GM11168 (cell line): ENCODE measurements around the gene ABAT.
"Not testable (repeated sequence)": the region's sequence is repeated elsewhere in the genome, so short reads cannot be mapped to it uniquely, and the experiment has no call there.

Source experiments
- in situ Hi-C: fragments of 300-500 bp; cut with MboI; formaldehyde crosslinking; loops from one replicate; pipeline ENCODE4 v1.12.0; 2022; ENCODE audit warnings: low sequenced_read_pairs; ENCODE audit not compliant: unreplicated experiment

ABAT gene

DNA sequence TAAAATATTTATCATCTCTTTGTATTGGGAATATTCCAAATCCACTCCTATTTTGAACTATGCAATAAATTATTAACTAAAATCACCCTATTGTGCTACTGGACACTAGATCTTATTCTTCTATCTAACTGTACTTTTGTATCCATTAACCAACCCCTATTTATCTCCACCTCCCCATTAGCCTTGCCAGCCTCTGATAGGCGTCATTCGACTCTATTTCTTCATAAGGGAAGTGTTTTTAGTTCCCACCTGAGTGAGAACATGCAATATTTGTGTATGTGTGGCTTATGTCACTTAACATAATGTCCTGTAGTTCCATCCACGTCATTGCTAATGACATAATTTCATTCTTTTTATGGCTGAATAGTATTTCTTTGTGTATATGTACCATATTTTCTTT is 99.1 kb downstream of the ABAT start:
- in situ Hi-C loops, result no loop called here

DNA sequence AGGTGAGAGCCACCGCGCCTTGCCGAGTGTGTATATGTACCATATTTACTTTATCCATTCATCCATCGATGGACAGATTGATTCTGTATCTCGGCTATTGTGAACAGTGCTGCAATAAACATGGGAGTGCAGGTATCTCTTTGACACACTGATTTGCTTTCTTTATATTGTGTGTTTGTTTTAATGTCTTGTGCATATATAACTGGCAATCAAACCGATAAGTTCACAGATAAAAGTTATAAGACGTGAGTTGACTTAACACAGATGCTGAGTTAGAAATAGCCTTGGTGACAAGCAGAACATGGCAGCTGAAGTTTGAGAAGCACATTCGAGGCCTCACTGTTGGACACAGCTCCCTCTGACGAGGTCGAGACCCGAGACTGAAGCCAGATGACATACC is 99.8 kb downstream of the ABAT start:
- in situ Hi-C loops, result no loop called here

GRCh38 chr16:8775359-8775758 is 100.9 kb downstream of the ABAT start:
- in situ Hi-C loops, result no loop called here

DNA sequence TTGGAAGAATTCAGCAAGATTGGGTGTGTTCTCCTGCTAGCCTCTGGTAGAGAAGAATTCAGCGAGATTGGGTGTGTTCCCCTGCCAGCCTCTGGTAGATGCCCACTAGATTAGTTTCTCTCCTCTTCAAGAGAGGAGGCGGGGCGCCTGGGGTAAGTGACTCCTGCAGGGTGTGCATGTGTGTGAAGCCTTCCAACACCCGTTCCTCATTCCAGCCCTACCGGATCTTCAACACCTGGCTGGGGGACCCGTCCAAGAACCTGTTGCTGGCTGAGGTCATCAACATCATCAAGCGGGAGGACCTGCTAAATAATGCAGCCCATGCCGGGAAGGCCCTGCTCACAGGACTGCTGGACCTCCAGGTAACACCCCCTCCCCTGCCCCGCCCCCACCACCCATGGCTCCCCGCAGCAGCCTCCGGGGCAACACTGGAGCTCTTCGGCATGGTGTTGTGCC is 101.7 kb downstream of the ABAT start:
- in situ Hi-C loops, result no loop called here

- in situ Hi-C loops, result no loop called here
Observed at GRCh38 chr16:8777217-8777616, 102.8 kb downstream of the ABAT start.

DNA sequence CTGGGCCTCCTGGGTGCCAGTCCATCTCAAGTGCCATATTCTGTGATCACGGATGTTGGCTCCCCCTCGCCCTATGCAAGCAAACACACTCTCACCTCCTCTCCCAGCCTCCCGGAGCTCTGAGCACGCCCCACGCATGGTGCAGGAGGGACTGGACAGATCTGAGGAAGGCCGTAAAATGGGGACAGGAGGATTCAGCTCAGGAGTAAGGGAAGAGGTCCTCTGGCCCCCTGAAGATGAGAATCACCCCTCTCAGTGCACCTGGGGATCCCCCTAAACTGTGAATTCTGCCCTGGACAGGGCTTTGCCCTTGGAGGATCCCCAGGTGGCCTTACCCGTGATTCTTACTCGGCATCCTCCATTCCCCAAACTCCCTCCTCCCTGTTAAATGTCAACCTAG is 107.4 kb downstream of the ABAT start:
- in situ Hi-C loops, result no loop called here

- in situ Hi-C loops, result no loop called here
Observed at GRCh38 chr16:8782673-8783072, 108.3 kb downstream of the ABAT start.

DNA sequence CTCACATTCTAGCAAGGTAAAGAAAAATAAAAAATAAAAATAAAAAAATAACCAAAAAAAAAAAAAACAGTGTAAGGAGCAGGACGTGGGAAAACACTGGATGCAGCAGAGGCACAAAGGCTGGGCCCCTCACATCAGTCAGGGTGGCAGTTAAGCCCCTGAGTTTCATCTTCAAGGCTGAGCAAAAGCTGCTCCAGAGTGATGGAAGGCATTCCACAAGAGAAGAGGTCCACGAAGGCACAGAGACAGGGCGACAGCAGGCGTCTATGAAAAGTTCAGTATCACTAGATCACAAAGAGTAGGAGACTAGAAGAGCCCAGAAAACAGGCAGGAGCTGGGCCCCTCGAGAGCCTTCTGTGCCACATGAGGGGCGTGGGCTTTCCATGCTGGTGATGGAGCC is 111.0 kb downstream of the ABAT start:
- in situ Hi-C loops, result no loop called here

- in situ Hi-C loops, result not testable (repeated sequence)
Observed at GRCh38 chr16:8786316-8786715, 111.9 kb downstream of the ABAT start.

DNA sequence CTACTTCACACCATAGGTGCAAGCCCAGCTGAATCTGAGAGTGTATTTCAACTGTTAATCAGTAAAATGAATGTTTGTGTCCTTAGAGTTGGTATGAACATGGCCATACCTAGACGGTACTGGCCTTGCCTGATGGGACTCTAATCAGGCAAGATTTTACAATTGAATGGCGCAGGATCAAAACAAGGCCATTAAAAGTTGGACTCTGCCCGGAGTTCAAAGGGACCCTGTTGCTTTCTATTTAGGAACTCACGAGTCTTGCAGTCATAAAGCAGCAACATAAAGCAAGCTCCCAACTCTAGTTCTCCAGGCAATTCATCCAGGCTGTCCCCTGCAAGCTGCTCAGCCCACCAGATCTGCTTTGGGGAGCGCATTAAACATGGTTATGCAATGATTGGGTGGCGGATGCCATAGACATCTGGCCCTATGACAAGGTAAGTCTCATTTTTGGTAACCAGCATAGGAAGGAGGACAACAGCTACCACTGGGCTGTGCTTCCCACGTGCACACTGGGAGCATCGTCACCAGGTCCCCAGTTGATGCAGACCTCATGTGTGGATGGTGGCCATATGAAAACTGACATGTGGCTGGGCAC is 114.3 kb downstream of the ABAT start:
- in situ Hi-C loops, result no loop called here

DNA sequence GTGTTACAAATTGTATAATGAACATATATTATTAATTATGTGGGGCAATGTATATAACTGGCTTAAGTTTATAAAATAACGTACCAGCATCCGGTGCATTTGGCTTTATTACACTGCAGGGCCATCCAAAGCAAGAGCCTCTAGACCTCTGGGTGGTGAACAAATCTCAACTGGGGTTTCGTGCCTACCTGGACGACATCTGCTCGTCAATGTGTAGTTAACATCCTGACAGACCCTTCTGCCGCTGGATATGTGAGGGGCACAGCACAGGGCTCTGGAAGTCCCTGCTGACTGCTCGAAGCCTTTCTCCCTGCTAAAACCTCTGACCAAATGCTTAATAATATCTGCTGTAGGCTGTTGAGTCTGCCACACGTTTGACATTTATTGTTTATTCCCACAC is 120.7 kb downstream of the ABAT start:
- in situ Hi-C loops, result no loop called here

DNA sequence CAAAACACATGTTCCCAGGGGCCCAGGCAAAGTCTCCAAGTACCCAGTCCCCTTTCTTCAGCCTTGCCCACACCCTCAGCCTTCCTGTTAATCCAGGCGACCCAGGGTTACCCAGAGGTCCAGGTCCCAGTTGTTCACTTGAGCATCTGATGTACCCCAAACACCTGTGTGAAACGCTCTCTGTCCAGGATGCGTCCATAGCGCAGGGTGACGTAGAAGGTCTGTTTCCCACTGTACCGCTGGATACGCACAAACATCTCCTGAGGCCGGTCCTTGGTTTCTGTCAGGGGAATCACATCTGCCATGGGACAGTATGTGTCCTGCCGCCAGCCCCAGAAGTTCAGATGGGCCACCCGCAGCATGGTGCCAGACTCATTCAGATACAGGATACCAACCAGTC is 121.4 kb downstream of the ABAT start:
- in situ Hi-C loops, result no loop called here

DNA sequence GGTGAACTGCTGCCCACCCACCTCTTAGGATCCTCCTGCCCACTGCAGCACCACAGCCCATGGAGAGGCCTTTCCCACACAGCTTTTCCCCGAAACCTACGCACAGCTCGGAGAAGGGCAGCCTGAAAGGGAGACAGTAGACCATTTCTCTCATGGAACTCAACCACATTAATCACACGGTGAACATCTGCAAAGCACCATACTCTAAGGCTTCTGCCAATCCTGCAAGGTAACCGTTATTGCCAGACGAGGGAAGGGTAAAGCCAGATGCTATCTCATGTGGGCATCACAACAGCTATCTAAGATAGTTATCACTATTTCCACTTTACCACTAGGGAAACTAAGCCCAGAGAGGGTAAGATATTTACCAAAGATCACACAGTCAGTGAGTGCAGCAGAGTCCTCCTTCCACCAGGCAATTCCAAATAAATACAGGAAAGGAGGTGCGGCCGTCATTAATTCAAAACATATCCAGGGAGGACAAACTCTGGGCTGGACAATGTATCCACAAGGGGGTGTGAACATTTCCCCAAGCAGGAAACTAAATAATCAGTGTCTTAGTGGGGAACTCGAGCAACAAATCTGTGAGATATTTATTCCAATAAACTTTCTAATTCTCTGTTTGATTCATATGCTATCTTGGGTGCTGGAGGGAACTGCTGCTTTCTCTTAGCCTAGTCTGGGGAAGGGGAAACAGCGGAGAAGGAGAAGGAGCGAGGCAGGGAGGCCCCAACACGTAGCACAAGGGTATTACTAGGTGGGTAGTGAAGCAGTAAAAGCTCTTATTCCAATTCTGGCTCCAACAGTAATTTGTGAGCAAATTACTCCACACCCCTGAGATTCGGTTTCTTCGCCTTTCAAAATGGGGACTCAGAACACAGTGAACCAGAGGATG is 122.3 kb downstream of the ABAT start:
- in situ Hi-C loops, result no loop called here

DNA sequence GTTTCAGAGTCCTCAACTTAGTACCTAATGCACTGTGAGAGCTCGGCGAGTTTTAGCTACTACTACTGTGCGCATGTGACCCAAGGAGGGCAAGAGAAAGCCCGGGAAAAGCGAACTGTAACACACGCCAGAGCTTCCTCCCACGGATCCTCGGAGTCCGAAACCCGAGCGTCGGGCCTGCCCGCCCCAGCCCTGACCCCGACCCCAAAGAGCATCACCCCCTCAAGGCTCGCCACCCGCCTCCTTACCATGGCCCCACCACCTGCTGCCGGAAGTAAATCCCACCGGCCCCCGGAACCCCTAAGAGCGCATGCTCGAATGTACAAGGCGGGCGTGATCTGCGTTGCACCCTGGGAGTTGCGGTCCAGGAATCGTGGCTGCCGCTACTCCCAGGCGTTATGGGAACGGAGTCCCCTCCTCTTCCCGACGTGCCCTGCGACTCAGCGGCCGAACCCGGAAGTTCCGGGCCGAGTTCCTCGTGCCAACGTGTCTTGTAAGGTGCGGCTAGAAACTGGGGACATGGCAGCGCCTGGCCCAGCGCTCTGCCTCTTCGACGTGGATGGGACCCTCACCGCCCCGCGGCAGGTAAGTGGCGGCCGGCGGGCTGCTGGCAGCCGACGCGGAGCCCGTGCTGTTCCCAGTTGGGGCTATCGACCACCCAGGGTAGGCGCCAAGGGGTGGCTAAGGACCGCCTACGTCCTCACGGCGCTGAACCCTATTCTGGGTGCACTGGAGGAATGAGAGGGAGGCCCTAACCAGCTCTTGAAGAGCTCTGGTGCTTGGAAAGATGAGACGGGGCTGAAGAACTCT is 123.2 kb downstream of the ABAT start, which contains the start of the genes PMM2 and TMEM186:
Gene PMM2, plus strand, starts transcription at position 476 of the 810 bp plus-strand sequence. Its CDS starts 44 bp downstream, at position 520.
Gene TMEM186, minus strand, starts transcription at position 276 of the 810 bp plus-strand sequence. Its CDS starts 25 bp downstream, at position 251.
- in situ Hi-C loops, result no loop called here

DNA sequence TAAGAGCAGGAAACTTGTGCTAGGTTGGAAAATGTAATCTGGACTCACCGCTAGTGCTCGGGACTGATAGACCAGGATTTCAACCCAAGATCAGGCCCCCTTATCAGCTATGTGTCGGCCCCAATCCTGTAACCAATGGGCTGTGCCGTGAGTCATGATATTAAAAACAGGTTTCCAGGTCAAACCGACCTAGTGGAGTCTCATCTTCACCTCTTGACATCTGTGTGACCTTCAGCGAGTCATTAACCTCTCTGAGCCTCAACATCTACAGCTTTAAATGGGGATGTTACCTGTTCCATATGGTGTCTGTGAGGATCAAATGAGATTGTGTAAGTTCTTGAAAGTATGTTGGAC is 123.7 kb downstream of the ABAT start:
- in situ Hi-C loops, result no loop called here

- in situ Hi-C loops, result no loop called here
Observed at GRCh38 chr16:8798535-8799157, 124.2 kb downstream of the ABAT start.

- in situ Hi-C loops, result no loop called here
Observed at GRCh38 chr16:8801701-8802100, 127.3 kb downstream of the ABAT start.

GRCh38 chr16:8803733-8804132 is 129.3 kb downstream of the ABAT start:
- in situ Hi-C loops, result not testable (repeated sequence)

DNA sequence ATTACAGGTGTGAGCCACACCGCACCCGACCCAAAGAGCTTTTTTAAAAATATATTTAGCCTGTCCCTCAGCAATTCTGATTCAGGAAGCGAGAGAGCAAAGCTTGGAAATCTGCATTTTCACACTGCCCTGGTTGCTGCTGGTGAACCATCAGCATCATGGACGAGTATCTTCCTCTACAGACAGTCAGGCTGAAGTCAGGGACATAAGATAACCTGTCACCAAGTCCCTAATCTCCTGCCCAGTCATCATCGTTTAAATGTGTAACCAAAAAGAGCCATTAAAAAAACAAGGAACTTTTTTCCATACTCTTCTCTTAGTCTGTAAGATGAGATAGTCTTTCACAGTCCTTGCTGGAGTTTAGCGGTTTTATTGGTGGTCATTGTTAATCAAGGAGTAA is 129.9 kb downstream of the ABAT start:
- in situ Hi-C loops, result no loop called here

DNA sequence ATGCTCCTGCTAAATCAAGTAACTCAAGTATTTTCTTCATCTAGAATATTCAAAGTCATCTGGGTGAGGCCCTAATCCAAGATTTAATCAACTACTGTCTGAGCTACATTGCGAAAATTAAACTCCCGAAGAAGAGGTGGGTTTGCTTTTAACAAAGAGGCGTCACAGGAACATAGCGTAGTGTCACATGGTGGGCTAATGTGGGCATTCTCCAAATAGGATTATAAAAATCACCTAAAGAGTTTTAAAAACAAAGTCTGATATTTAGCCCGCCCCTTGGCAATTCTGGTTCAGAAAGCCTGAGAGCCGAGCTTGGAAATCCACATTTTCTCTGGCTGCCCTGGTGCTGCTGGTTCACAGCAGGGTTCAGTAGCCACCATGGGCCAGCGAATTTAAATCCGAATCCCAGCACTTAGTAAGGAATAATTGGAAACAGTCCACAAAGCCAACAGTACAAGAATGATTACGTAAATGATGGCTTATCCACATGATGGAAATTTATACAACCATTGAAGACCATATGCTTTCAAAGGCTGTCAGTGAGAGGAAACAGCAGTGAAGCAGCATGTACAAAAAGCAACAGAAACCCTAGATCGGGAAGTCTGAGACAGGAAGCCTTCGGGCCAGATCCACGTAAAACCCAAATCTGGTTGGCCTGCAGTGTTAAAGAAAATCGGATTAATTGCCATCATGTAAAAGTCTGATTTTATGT is 132.0 kb downstream of the ABAT start:
- in situ Hi-C loops, result no loop called here
